ENCODE results near the gene F2RL1. TPM values are rescaled to one million over a fixed set of nuclear protein-coding genes. Genes with fewer than 3 reads are reported as not detected.
A peak's percentile ranks its signal among the peaks of the same experiment; 100 is the strongest.
"Not testable (repeated sequence)": the region's sequence is repeated elsewhere in the genome, so short reads cannot be mapped to it uniquely, and the experiment has no call there.

The F2RL1 gene
- total RNA-seq, 1 donor from 2014 or later: 8.0 TPM

- Histone ChIP-seq H3K36me3 (no peaks in the 10 kb centered on the region), H3K9me3 (no peaks in the 10 kb centered on the region), H3K27ac (no peak overlapping the region), H3K4me1 (no peaks in the 10 kb centered on the region), H3K27me3 (no peaks in the 10 kb centered on the region), H3K4me3 (no peak overlapping the region)
- ATAC-seq: no peak
- no peak for DNase-seq
- no peak for TF ChIP-seq CTCF (IDR thresholded peaks at IDR 0.05)
- intact Hi-C loops (cut with DNase I): no loop called here
These were observed 37.1 kb upstream of the F2RL1 start for GRCh38 chr5:76781775-76782174.

- no peak for ATAC-seq
- Histone ChIP-seq H3K36me3 (no peaks in the 10 kb centered on the region), H3K27ac (no peak overlapping the region), H3K4me3 (no peak overlapping the region), H3K4me1 (no peaks in the 10 kb centered on the region), H3K9me3 (no peaks in the 10 kb centered on the region), H3K27me3 (no peaks in the 10 kb centered on the region)
- intact Hi-C loops (cut with DNase I): no loop called here
- TF ChIP-seq CTCF (IDR thresholded peaks at IDR 0.05): no peak
- DNase-seq: no peak
These were observed 36.4 kb upstream of the F2RL1 start for GRCh38 chr5:76782444-76782843.

- no peaks in the 10 kb centered on the region for H3K36me3 ChIP-seq
- DNase-seq (no peak), ATAC-seq (peak; percentile 31)
- no peak for TF ChIP-seq CTCF (IDR thresholded peaks at IDR 0.05)
- H3K9me3 ChIP-seq: no peaks in the 10 kb centered on the region
- no peak overlapping the region for H3K27ac ChIP-seq
- H3K27me3 ChIP-seq: no peaks in the 10 kb centered on the region
- peaks cover 20% of the 10 kb centered on the region for H3K4me1 ChIP-seq
- no peak overlapping the region for H3K4me3 ChIP-seq
- intact Hi-C loops (cut with DNase I): no loop called here
These were observed 31.6 kb upstream of the F2RL1 start for GRCh38 chr5:76787237-76787636.

GRCh38 chr5:76788362-76788761, 30.5 kb upstream of the F2RL1 start:
- Histone ChIP-seq H3K9me3 (no peaks in the 10 kb centered on the region), H3K36me3 (no peaks in the 10 kb centered on the region), H3K27ac (no peak overlapping the region), H3K4me3 (no peak overlapping the region), H3K27me3 (no peaks in the 10 kb centered on the region), H3K4me1 (peaks cover 20% of the 10 kb centered on the region)
- DNase-seq (no peak), ATAC-seq (no peak)
- no peak for TF ChIP-seq CTCF (IDR thresholded peaks at IDR 0.05)
- intact Hi-C loops (cut with DNase I): no loop called here

- H3K27me3 ChIP-seq; ATAC-seq; H3K36me3 ChIP-seq; H3K27ac ChIP-seq; intact Hi-C loops (cut with DNase I); DNase-seq; H3K9me3 ChIP-seq; H3K4me3 ChIP-seq: not testable (repeated sequence)
- H3K4me1 ChIP-seq: peaks cover 20% of the 10 kb centered on the region
These were observed 29.6 kb upstream of the F2RL1 start for GRCh38 chr5:76789275-76789674.

- H3K9me3 ChIP-seq: no peaks in the 10 kb centered on the region
- peak overlapping the region; percentile 80 for H3K27ac ChIP-seq
- DNase-seq (no peak), ATAC-seq (no peak)
- H3K4me3 ChIP-seq: no peak overlapping the region
- TF ChIP-seq CTCF (IDR thresholded peaks at IDR 0.05): no peak
- H3K36me3 ChIP-seq: no peaks in the 10 kb centered on the region
- peaks cover 20% of the 10 kb centered on the region for H3K4me1 ChIP-seq
- H3K27me3 ChIP-seq: no peaks in the 10 kb centered on the region
- intact Hi-C loops (cut with DNase I): no loop called here
These were observed 28.7 kb upstream of the F2RL1 start for GRCh38 chr5:76789991-76790581.
